Panc1 (cell line): ENCODE data around the gene CDC45.

Experiments
- CTCF ChIP-seq: fragments of 450-650 bp; IDR thresholded peaks from 2 replicates; pipeline ENCODE4 v1.5.1; 2017; ENCODE audit warnings: mild to moderate bottlenecking
- REST ChIP-seq, 2 experiments: IDR thresholded peaks; 2 replicates each; pipeline ENCODE4 v1.6.1; 2011 to 2012; ENCODE audit warnings: low read depth in 2 of 2, control low read depth in 1 of 2, low read length in 1 of 2, mild to moderate bottlenecking in 1 of 2, moderate library complexity in 1 of 2; ENCODE audit not compliant: insufficient read depth in 1 of 2

GRCh38 chr22:19456541-19456940, 23.2 kb upstream of the CDC45 start:
- TF ChIP-seq CTCF (no peak), REST (IDR thresholded peaks at IDR 0.05; ENCODE audit: insufficient read depth in 1 of 2, low read depth in 2 of 2, low read length in 1 of 2) (no peak)
